Astrocyte (in vitro differentiated cells and primary cell): ENCODE results near the gene GJB4. TPM values are rescaled to one million over a fixed set of nuclear protein-coding genes. Genes with fewer than 3 reads are reported as not detected.

Experiments used
- DNase-seq: peaks from one replicate; pipeline ENCODE4 v3.0.0-alpha.2; 2010; ENCODE audit warnings: low read depth
- FAIRE-seq: peaks from 2 replicates; lab custom pipeline; 2011; peaks lifted over from hg19 to GRCh38; lab: Jason Lieb, UNC
- H2AFZ ChIP-seq: 2 replicates; pipeline ENCODE4 v1.6.0; 2012; ENCODE audit warnings: low read depth, low read length, inconsistent platforms
- H3K27ac ChIP-seq: 2 replicates; pipeline ENCODE4 v1.5.1; 2011; ENCODE audit warnings: low read depth, low read length, inconsistent platforms
- H3K27me3 ChIP-seq: 2 replicates; pipeline ENCODE4 v1.6.0; 2011; ENCODE audit warnings: low read length, inconsistent platforms; ENCODE audit not compliant: insufficient read depth
- H3K36me3 ChIP-seq: 2 replicates; pipeline ENCODE4 v1.5.1; 2011; ENCODE audit warnings: low read length, inconsistent platforms; ENCODE audit not compliant: insufficient read depth
- H3K4me1 ChIP-seq: 2 replicates; pipeline ENCODE4 v1.5.1; 2011; ENCODE audit warnings: low read length, inconsistent platforms; ENCODE audit not compliant: insufficient read depth
- H3K4me2 ChIP-seq: 2 replicates; pipeline ENCODE4 v1.6.0; 2012; ENCODE audit warnings: low read length, inconsistent platforms
- H3K4me3 ChIP-seq: 2 replicates; pipeline ENCODE4 v1.5.1; 2011; ENCODE audit warnings: low read depth, mild to moderate bottlenecking, low read length, inconsistent platforms; ENCODE audit not compliant: insufficient read depth
- H3K79me2 ChIP-seq: 2 replicates; pipeline ENCODE4 v1.6.0; 2012; ENCODE audit warnings: mild to moderate bottlenecking, low read length, inconsistent platforms; ENCODE audit not compliant: insufficient read depth
- H3K9ac ChIP-seq: 2 replicates; pipeline ENCODE4 v1.6.0; 2012; ENCODE audit warnings: mild to moderate bottlenecking, low read length, inconsistent platforms
- H3K9me3 ChIP-seq: 2 replicates; pipeline ENCODE4 v1.5.1; 2012; ENCODE audit warnings: low read depth, mild to moderate bottlenecking, low read length, inconsistent platforms; ENCODE audit not compliant: insufficient read depth
- H4K20me1 ChIP-seq: 2 replicates; pipeline ENCODE4 v1.6.0; 2012; ENCODE audit warnings: low read length, inconsistent platforms; ENCODE audit not compliant: insufficient read depth
- H3K27ac Mint-ChIP-seq: one replicate; pipeline ENCODE4 v1.8.0; 2021; ENCODE audit warnings: mild to moderate bottlenecking, mixed read lengths; ENCODE audit not compliant: unreplicated experiment
- H3K27me3 Mint-ChIP-seq: one replicate; pipeline ENCODE4 v1.8.0; 2021; ENCODE audit warnings: low read depth, mixed read lengths; ENCODE audit not compliant: unreplicated experiment
- H3K36me3 Mint-ChIP-seq: one replicate; pipeline ENCODE4 v1.8.0; 2021; ENCODE audit warnings: low read depth, mixed read lengths; ENCODE audit not compliant: unreplicated experiment
- H3K4me1 Mint-ChIP-seq: one replicate; pipeline ENCODE4 v1.8.0; 2021; ENCODE audit warnings: low read depth, mixed read lengths; ENCODE audit not compliant: unreplicated experiment
- H3K4me3 Mint-ChIP-seq: one replicate; pipeline ENCODE4 v1.8.0; 2021; ENCODE audit warnings: mild to moderate bottlenecking, moderate library complexity, mixed read lengths; ENCODE audit not compliant: unreplicated experiment
- H3K9me3 Mint-ChIP-seq: one replicate; pipeline ENCODE4 v1.8.0; 2021; ENCODE audit warnings: mild to moderate bottlenecking, mixed read lengths; ENCODE audit not compliant: unreplicated experiment
- CTCF ChIP-seq: IDR thresholded peaks from 2 replicates; pipeline ENCODE4 v1.5.1; 2011; ENCODE audit warnings: low read depth, mild to moderate bottlenecking, inconsistent platforms, low read length, moderate library complexity; ENCODE audit not compliant: insufficient read depth
- EZH2 ChIP-seq: IDR thresholded peaks from 2 replicates; pipeline ENCODE4 v1.6.1; 2012; ENCODE audit warnings: mild to moderate bottlenecking, low read length, inconsistent platforms; ENCODE audit not compliant: insufficient read depth
- total RNA-seq: library from RNA; stranded (reverse); gene quantifications from 2 replicates; pipeline ENCODE4 v1.2.1, GENCODE V29; 2021

Gene GJB4
- total RNA-seq, 1 donor from 2014 or later, result not detected

GRCh38 chr1:34721646-34722355 is 37.7 kb upstream of the GJB4 start:
- no peak for FAIRE-seq
- Mint-ChIP-seq H3K9me3 (no peaks in the 10 kb centered on the region), H3K4me1 (no peaks in the 10 kb centered on the region)

GRCh38 chr1:34726861-34727260 is 32.7 kb upstream of the GJB4 start:
- peaks cover 3% of the 10 kb centered on the region for H3K9me3 Mint-ChIP-seq

More at GRCh38 chr1:34721646-34722355, 37.7 kb upstream of the GJB4 start:
- H3K4me1 ChIP-seq, result no peaks in the 10 kb centered on the region
- no peak overlapping the region for H3K9ac ChIP-seq
- Mint-ChIP-seq H3K4me3 (no peak overlapping the region), H3K27me3 (peaks cover 42% of the 10 kb centered on the region), H3K27ac (no peak overlapping the region), H3K36me3 (no peaks in the 10 kb centered on the region)
- no peak overlapping the region for H2AFZ ChIP-seq
- no peaks in the 10 kb centered on the region for H3K9me3 ChIP-seq
- H3K79me2 ChIP-seq, result no peaks in the 10 kb centered on the region
- no peak overlapping the region for H3K4me3 ChIP-seq
- H4K20me1 ChIP-seq, result no peaks in the 10 kb centered on the region
- peaks cover 4% of the 10 kb centered on the region for H3K27me3 ChIP-seq
- no peak overlapping the region for H3K4me2 ChIP-seq
- H3K27ac ChIP-seq, result no peak overlapping the region
- DNase-seq, result no peak
- no peaks in the 10 kb centered on the region for H3K36me3 ChIP-seq
- no peak for TF ChIP-seq EZH2
- no peak for TF ChIP-seq CTCF

More at GRCh38 chr1:34726861-34727260, 32.7 kb upstream of the GJB4 start:
- H3K27me3 ChIP-seq, result no peaks in the 10 kb centered on the region
- no peaks in the 10 kb centered on the region for H3K9me3 ChIP-seq
- TF ChIP-seq EZH2 (no peak), CTCF (no peak)
- H3K36me3 ChIP-seq, result no peaks in the 10 kb centered on the region
- H3K79me2 ChIP-seq, result no peaks in the 10 kb centered on the region
- H4K20me1 ChIP-seq, result no peaks in the 10 kb centered on the region
- Mint-ChIP-seq H3K27ac (no peak overlapping the region), H3K27me3 (peaks cover 48% of the 10 kb centered on the region), H3K36me3 (no peaks in the 10 kb centered on the region), H3K4me1 (no peaks in the 10 kb centered on the region), H3K4me3 (no peak overlapping the region)
- FAIRE-seq, result no peak
- no peak overlapping the region for H3K27ac ChIP-seq
- no peak for DNase-seq
- no peak overlapping the region for H2AFZ ChIP-seq
- no peak overlapping the region for H3K4me3 ChIP-seq
- no peak overlapping the region for H3K9ac ChIP-seq
- H3K4me1 ChIP-seq, result no peaks in the 10 kb centered on the region
- H3K4me2 ChIP-seq, result no peak overlapping the region
